ENCODE measurements around the gene BACH2. TPM values are rescaled to one million over a fixed set of nuclear protein-coding genes. Genes with fewer than 3 reads are reported as not detected.

Gene BACH2
- total RNA-seq, 4 donors from 2014 or later = 3.6 to 13.4 (median 7.5) TPM

GRCh38 chr6:90111387-90111786 lies 185.3 kb downstream of the BACH2 start:
- Histone ChIP-seq H3K9me3 (no peaks in the 10 kb centered on the region), H3K27me3 (no peaks in the 10 kb centered on the region), H3K36me3 (no peaks in the 10 kb centered on the region), H3K27ac (no peak overlapping the region), H3K4me1 (peaks cover 0 to 5% of the 10 kb centered on the region in 2 donors), H3K4me3 (no peak overlapping the region)
- DNase-seq (no peak), ATAC-seq (no peak)
- no peak for TF ChIP-seq CTCF (IDR thresholded peaks at IDR 0.05 in 4 of 5, conservative IDR thresholded peaks at IDR 0.05 in 1 of 5)
- no peak for TF ChIP-seq POLR2A (IDR thresholded peaks at IDR 0.05)
- intact Hi-C loops (cut with DNase I; ENCODE audit: low total_unique reads) = no loop called here
- in situ Hi-C loops (cut with MboI; ENCODE audit: low sequenced_read_pairs in 4 of 4) = loop anchor here in 1 of 4 donors (25.0 kb wide), 1 partner anchor 176 kb away; the partner anchor contains the start of gene BACH2

GRCh38 chr6:90110971-90111370 lies 185.7 kb downstream of the BACH2 start:
- Histone ChIP-seq H3K27me3 (no peaks in the 10 kb centered on the region), H3K4me3 (no peak overlapping the region), H3K27ac (no peak overlapping the region), H3K36me3 (no peaks in the 10 kb centered on the region), H3K9me3 (no peaks in the 10 kb centered on the region), H3K4me1 (peaks cover 0 to 5% of the 10 kb centered on the region in 2 donors)
- DNase-seq (no peak), ATAC-seq (no peak)
- intact Hi-C loops (cut with DNase I; ENCODE audit: low total_unique reads) (no loop called here), in situ Hi-C loops (cut with MboI; ENCODE audit: low sequenced_read_pairs in 4 of 4) (loop anchor here in 1 of 4 donors (25.0 kb wide), 1 partner anchor 176 kb away; the partner anchor contains the start of gene BACH2)
- TF ChIP-seq CTCF (IDR thresholded peaks at IDR 0.05 in 4 of 5, conservative IDR thresholded peaks at IDR 0.05 in 1 of 5) (no peak), POLR2A (IDR thresholded peaks at IDR 0.05) (no peak)

- Histone ChIP-seq H3K4me1 (peaks cover 6 to 10% of the 10 kb centered on the region in 2 donors), H3K27me3 (no peaks in the 10 kb centered on the region), H3K36me3 (no peaks in the 10 kb centered on the region), H3K4me3 (no peak overlapping the region), H3K9me3 (no peaks in the 10 kb centered on the region), H3K27ac (no peak overlapping the region)
- DNase-seq (no peak), ATAC-seq (no peak)
- intact Hi-C loops (cut with DNase I; ENCODE audit: low total_unique reads) = no loop called here
- in situ Hi-C loops (cut with MboI; ENCODE audit: low sequenced_read_pairs in 4 of 4) = loop anchor here in 1 of 4 donors (25.0 kb wide), 1 partner anchor 178 kb away; the partner anchor contains the start of gene BACH2
- TF ChIP-seq POLR2A (IDR thresholded peaks at IDR 0.05) = no peak
- TF ChIP-seq CTCF (IDR thresholded peaks at IDR 0.05 in 4 of 5, conservative IDR thresholded peaks at IDR 0.05 in 1 of 5) = no peak
Observed at GRCh38 chr6:90109141-90109540, 187.5 kb downstream of the BACH2 start.

GRCh38 chr6:90107771-90108282 lies 188.8 kb downstream of the BACH2 start:
- ATAC-seq (no peak), DNase-seq (no peak)
- Histone ChIP-seq H3K36me3 (no peaks in the 10 kb centered on the region), H3K4me1 (peaks cover 6 to 10% of the 10 kb centered on the region in 2 donors), H3K27ac (no peak overlapping the region), H3K4me3 (no peak overlapping the region), H3K9me3 (no peaks in the 10 kb centered on the region), H3K27me3 (no peaks in the 10 kb centered on the region)
- no peak for TF ChIP-seq CTCF (IDR thresholded peaks at IDR 0.05 in 4 of 5, conservative IDR thresholded peaks at IDR 0.05 in 1 of 5)
- TF ChIP-seq POLR2A (IDR thresholded peaks at IDR 0.05) = no peak
- in situ Hi-C loops (cut with MboI; ENCODE audit: low sequenced_read_pairs in 4 of 4) (loop anchor here in 1 of 4 donors (25.0 kb wide), 1 partner anchor 179 kb away; the partner anchor contains the start of gene BACH2), intact Hi-C loops (cut with DNase I; ENCODE audit: low total_unique reads) (no loop called here)
